Measurements from ENCODE around the gene B3GALT2.
"Not testable (repeated sequence)": the region's sequence is repeated elsewhere in the genome, so short reads cannot be mapped to it uniquely, and the experiment has no call there.

B3GALT2 gene

GRCh38 chr1:193185901-193186731, at the start of gene B3GALT2:
TSS of gene B3GALT2 (minus strand) at chr1:193186613. CDS start at chr1:193181562, 5,051 bp downstream.
- peak; percentile 24 for DNase-seq

GRCh38 chr1:193234530-193234929, 48.1 kb upstream of the B3GALT2 start:
- DNase-seq: no peak

GRCh38 chr1:193231146-193231545, 44.7 kb upstream of the B3GALT2 start:
- not testable (repeated sequence) for DNase-seq

- DNase-seq: no peak
Observed at GRCh38 chr1:193229136-193229535, 42.7 kb upstream of the B3GALT2 start.

GRCh38 chr1:193222056-193222615, 35.7 kb upstream of the B3GALT2 start:
- DNase-seq: no peak

- DNase-seq: no peak
Observed at GRCh38 chr1:193221651-193222050, 35.2 kb upstream of the B3GALT2 start.

- no peak for DNase-seq
Observed at GRCh38 chr1:193219391-193219790, 33.0 kb upstream of the B3GALT2 start.

- DNase-seq: no peak
Observed at GRCh38 chr1:193216920-193217319, 30.5 kb upstream of the B3GALT2 start.

GRCh38 chr1:193213998-193214397, 27.6 kb upstream of the B3GALT2 start:
- DNase-seq: peak; percentile 9

GRCh38 chr1:193212637-193213036, 26.2 kb upstream of the B3GALT2 start:
- DNase-seq: peak; percentile 9

GRCh38 chr1:193211539-193211938, 25.1 kb upstream of the B3GALT2 start:
- peak; percentile 84 for DNase-seq

GRCh38 chr1:193210996-193211395, 24.6 kb upstream of the B3GALT2 start:
- no peak for DNase-seq

- DNase-seq: peak; percentile 15
Observed at GRCh38 chr1:193201021-193201420, 14.6 kb upstream of the B3GALT2 start.

- DNase-seq: no peak
Observed at GRCh38 chr1:193199940-193200339, 13.5 kb upstream of the B3GALT2 start.

GRCh38 chr1:193192586-193192985, 6.2 kb upstream of the B3GALT2 start:
- no peak for DNase-seq

- DNase-seq: no peak
Observed at GRCh38 chr1:193190096-193190744, 3.8 kb upstream of the B3GALT2 start.

- DNase-seq: no peak
Observed at GRCh38 chr1:193189442-193190095, 3.2 kb upstream of the B3GALT2 start.

GRCh38 chr1:193188915-193189314, 2.5 kb upstream of the B3GALT2 start:
- not testable (repeated sequence) for DNase-seq

- DNase-seq: no peak
Observed at GRCh38 chr1:193187114-193187513, 701 bp upstream of the B3GALT2 start.

GRCh38 chr1:193185211-193185610, 1.2 kb downstream of the B3GALT2 start:
- DNase-seq: no peak

- DNase-seq: no peak
Observed at GRCh38 chr1:193184776-193185175, 1.6 kb downstream of the B3GALT2 start.

- peak; percentile 70 for DNase-seq
Observed at GRCh38 chr1:193183019-193183627, 3.3 kb downstream of the B3GALT2 start.

GRCh38 chr1:193181985-193182384, 4.4 kb downstream of the B3GALT2 start:
- no peak for DNase-seq

All from suppressor macrophage treated with lipopolysaccharide for 4 hours (primary cell).